WTC11 (cell line): ENCODE results near the gene UBR4.

Experiments used
- ATF3 ChIP-seq: sonication (generic); formaldehyde crosslinking; conservative IDR thresholded peaks from 2 replicates; pipeline ENCODE4 v1.8.1; 2022; ENCODE audit warnings: mild to moderate bottlenecking, missing genetic modification reagents
- CBFB ChIP-seq: sonication (generic); formaldehyde crosslinking; IDR thresholded peaks from 2 replicates; pipeline ENCODE4 v1.8.1; 2022; ENCODE audit warnings: mild to moderate bottlenecking, low read depth, missing genetic modification reagents
- CREB1 ChIP-seq: sonication (generic); formaldehyde crosslinking; IDR thresholded peaks from 2 replicates; pipeline ENCODE4 v1.8.0; 2023; ENCODE audit warnings: mild to moderate bottlenecking, missing genetic modification reagents
- ELF4 ChIP-seq: sonication (generic); formaldehyde crosslinking; IDR thresholded peaks from 2 replicates; pipeline ENCODE4 v1.8.1; 2022; ENCODE audit warnings: low read depth, mild to moderate bottlenecking, moderate library complexity, missing genetic modification reagents
- NFYB ChIP-seq: sonication (generic); formaldehyde crosslinking; conservative IDR thresholded peaks from 2 replicates; pipeline ENCODE4 v1.8.0; 2022; ENCODE audit warnings: low read depth, missing genetic modification reagents
- SMAD3 ChIP-seq: sonication (generic); formaldehyde crosslinking; IDR thresholded peaks from 2 replicates; pipeline ENCODE4 v1.8.0; 2022; ENCODE audit warnings: missing genetic modification reagents, mild to moderate bottlenecking, borderline replicate concordance
- ZNF281 ChIP-seq: sonication (generic); formaldehyde crosslinking; IDR thresholded peaks from 2 replicates; pipeline ENCODE4 v1.8.0; 2023; ENCODE audit warnings: mild to moderate bottlenecking, missing genetic modification reagents
- ZNF317 ChIP-seq: sonication (generic); formaldehyde crosslinking; IDR thresholded peaks from 2 replicates; pipeline ENCODE4 v1.8.1; 2023; ENCODE audit warnings: low read depth, mild to moderate bottlenecking, moderate library complexity, missing genetic modification reagents, borderline replicate concordance
- ZNF396 ChIP-seq: fragments of 250-450 bp; sonication (Bioruptor Pico); IDR thresholded peaks from 2 replicates; pipeline ENCODE4 v1.8.0; 2021; ENCODE audit warnings: mild to moderate bottlenecking, moderate library complexity, borderline replicate concordance
- TF ChIP-seq, protein P1 (sequence below): fragments of 200-600 bp; IDR thresholded peaks from 2 replicates; pipeline ENCODE4 v1.8.0; 2022; ENCODE audit warnings: antibody characterized with exemption
- TF ChIP-seq, protein P2 (sequence below): sonication (generic); formaldehyde crosslinking; IDR thresholded peaks from 2 replicates; pipeline ENCODE4 v1.8.1; 2023; ENCODE audit warnings: mild to moderate bottlenecking, missing genetic modification reagents, moderate library complexity
- TF ChIP-seq, protein P3 (sequence below): fragments of 250-450 bp; sonication (Bioruptor Pico); IDR thresholded peaks from 2 replicates; pipeline ENCODE4 v1.9.0; 2021; ENCODE audit warnings: mild to moderate bottlenecking
- TF ChIP-seq, protein P4 (sequence below): sonication (generic); formaldehyde crosslinking; IDR thresholded peaks from 2 replicates; pipeline ENCODE4 v1.8.0; 2023; ENCODE audit warnings: missing genetic modification reagents, mild to moderate bottlenecking, borderline replicate concordance

GRCh38 chr1:19081218-19081893 lies 128.7 kb downstream of the UBR4 start:
- TF ChIP-seq, protein P1, sequence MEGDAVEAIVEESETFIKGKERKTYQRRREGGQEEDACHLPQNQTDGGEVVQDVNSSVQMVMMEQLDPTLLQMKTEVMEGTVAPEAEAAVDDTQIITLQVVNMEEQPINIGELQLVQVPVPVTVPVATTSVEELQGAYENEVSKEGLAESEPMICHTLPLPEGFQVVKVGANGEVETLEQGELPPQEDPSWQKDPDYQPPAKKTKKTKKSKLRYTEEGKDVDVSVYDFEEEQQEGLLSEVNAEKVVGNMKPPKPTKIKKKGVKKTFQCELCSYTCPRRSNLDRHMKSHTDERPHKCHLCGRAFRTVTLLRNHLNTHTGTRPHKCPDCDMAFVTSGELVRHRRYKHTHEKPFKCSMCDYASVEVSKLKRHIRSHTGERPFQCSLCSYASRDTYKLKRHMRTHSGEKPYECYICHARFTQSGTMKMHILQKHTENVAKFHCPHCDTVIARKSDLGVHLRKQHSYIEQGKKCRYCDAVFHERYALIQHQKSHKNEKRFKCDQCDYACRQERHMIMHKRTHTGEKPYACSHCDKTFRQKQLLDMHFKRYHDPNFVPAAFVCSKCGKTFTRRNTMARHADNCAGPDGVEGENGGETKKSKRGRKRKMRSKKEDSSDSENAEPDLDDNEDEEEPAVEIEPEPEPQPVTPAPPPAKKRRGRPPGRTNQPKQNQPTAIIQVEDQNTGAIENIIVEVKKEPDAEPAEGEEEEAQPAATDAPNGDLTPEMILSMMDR, result no peak
- TF ChIP-seq CREB1, result no peak
- no peak for TF ChIP-seq ZNF281 (CRISPR knock-in tag)
- TF ChIP-seq SMAD3 (CRISPR knock-in tag), result no peak
- no peak for TF ChIP-seq NFYB (CRISPR knock-in tag)
- TF ChIP-seq, protein P2, sequence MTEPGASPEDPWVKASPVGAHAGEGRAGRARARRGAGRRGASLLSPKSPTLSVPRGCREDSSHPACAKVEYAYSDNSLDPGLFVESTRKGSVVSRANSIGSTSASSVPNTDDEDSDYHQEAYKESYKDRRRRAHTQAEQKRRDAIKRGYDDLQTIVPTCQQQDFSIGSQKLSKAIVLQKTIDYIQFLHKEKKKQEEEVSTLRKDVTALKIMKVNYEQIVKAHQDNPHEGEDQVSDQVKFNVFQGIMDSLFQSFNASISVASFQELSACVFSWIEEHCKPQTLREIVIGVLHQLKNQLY (CRISPR knock-in tag), result no peak
- no peak for TF ChIP-seq ZNF317
- no peak for TF ChIP-seq ATF3 (CRISPR knock-in tag)
- TF ChIP-seq, protein P3, sequence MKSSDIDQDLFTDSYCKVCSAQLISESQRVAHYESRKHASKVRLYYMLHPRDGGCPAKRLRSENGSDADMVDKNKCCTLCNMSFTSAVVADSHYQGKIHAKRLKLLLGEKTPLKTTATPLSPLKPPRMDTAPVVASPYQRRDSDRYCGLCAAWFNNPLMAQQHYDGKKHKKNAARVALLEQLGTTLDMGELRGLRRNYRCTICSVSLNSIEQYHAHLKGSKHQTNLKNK (CRISPR knock-in tag), result no peak
- no peak for TF ChIP-seq ELF4 (CRISPR knock-in tag)
- TF ChIP-seq, protein P4, sequence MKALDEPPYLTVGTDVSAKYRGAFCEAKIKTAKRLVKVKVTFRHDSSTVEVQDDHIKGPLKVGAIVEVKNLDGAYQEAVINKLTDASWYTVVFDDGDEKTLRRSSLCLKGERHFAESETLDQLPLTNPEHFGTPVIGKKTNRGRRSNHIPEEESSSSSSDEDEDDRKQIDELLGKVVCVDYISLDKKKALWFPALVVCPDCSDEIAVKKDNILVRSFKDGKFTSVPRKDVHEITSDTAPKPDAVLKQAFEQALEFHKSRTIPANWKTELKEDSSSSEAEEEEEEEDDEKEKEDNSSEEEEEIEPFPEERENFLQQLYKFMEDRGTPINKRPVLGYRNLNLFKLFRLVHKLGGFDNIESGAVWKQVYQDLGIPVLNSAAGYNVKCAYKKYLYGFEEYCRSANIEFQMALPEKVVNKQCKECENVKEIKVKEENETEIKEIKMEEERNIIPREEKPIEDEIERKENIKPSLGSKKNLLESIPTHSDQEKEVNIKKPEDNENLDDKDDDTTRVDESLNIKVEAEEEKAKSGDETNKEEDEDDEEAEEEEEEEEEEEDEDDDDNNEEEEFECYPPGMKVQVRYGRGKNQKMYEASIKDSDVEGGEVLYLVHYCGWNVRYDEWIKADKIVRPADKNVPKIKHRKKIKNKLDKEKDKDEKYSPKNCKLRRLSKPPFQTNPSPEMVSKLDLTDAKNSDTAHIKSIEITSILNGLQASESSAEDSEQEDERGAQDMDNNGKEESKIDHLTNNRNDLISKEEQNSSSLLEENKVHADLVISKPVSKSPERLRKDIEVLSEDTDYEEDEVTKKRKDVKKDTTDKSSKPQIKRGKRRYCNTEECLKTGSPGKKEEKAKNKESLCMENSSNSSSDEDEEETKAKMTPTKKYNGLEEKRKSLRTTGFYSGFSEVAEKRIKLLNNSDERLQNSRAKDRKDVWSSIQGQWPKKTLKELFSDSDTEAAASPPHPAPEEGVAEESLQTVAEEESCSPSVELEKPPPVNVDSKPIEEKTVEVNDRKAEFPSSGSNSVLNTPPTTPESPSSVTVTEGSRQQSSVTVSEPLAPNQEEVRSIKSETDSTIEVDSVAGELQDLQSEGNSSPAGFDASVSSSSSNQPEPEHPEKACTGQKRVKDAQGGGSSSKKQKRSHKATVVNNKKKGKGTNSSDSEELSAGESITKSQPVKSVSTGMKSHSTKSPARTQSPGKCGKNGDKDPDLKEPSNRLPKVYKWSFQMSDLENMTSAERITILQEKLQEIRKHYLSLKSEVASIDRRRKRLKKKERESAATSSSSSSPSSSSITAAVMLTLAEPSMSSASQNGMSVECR (CRISPR knock-in tag), result no peak
- no peak for TF ChIP-seq ZNF396 (CRISPR knock-in tag)
- TF ChIP-seq CBFB (CRISPR knock-in tag), result no peak
